Nephron (organoid): Measurements from ENCODE around the gene HPCAL1.

Experiments used
- H3K27ac Mint-ChIP-seq, 3 experiments: 2 replicates each; pipeline ENCODE4 v1.8.0; 2020; ENCODE audit warnings: mixed read lengths in 3 of 3, mild to moderate bottlenecking in 2 of 3, moderate library complexity in 1 of 3
- H3K27me3 Mint-ChIP-seq: 2 replicates; pipeline ENCODE4 v1.8.0; 2021; ENCODE audit warnings: low read depth, mild to moderate bottlenecking, moderate library complexity, mixed read lengths
- H3K36me3 Mint-ChIP-seq: 2 replicates; pipeline ENCODE4 v1.8.0; 2020; ENCODE audit warnings: low read depth, mixed read lengths
- H3K4me1 Mint-ChIP-seq: 2 replicates; pipeline ENCODE4 v1.8.0; 2020; ENCODE audit warnings: mixed read lengths
- H3K4me3 Mint-ChIP-seq, 3 experiments: 2 replicates each; pipeline ENCODE4 v1.8.0; 2020; ENCODE audit warnings: mild to moderate bottlenecking in 3 of 3, mixed read lengths in 3 of 3, moderate library complexity in 2 of 3
- H3K9me3 Mint-ChIP-seq: 2 replicates; pipeline ENCODE4 v1.8.0; 2020; ENCODE audit warnings: mixed read lengths
- TF ChIP-seq, protein P1 (sequence below), 3 experiments: fragments of 200-600 bp; sonication (generic); IDR thresholded peaks; one replicate each; pipeline ENCODE4 v1.5.0; 2021; ENCODE audit warnings: antibody characterized with exemption in 3 of 3; ENCODE audit not compliant: unreplicated experiment in 3 of 3

The HPCAL1 gene

GRCh38 chr2:10337449-10338269, 35.0 kb downstream of the HPCAL1 start:
- Mint-ChIP-seq H3K27me3 (peaks cover 22% of the 10 kb centered on the region), H3K27ac (no peak overlapping the region), H3K4me1 (peaks cover 23% of the 10 kb centered on the region), H3K9me3 (no peaks in the 10 kb centered on the region), H3K36me3 (peaks cover 7% of the 10 kb centered on the region), H3K4me3 (no peak overlapping the region)
- TF ChIP-seq, protein P1, sequence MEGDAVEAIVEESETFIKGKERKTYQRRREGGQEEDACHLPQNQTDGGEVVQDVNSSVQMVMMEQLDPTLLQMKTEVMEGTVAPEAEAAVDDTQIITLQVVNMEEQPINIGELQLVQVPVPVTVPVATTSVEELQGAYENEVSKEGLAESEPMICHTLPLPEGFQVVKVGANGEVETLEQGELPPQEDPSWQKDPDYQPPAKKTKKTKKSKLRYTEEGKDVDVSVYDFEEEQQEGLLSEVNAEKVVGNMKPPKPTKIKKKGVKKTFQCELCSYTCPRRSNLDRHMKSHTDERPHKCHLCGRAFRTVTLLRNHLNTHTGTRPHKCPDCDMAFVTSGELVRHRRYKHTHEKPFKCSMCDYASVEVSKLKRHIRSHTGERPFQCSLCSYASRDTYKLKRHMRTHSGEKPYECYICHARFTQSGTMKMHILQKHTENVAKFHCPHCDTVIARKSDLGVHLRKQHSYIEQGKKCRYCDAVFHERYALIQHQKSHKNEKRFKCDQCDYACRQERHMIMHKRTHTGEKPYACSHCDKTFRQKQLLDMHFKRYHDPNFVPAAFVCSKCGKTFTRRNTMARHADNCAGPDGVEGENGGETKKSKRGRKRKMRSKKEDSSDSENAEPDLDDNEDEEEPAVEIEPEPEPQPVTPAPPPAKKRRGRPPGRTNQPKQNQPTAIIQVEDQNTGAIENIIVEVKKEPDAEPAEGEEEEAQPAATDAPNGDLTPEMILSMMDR (IDR thresholded peaks at IDR 0.05; ENCODE audit: unreplicated experiment in 3 of 3) = no peak

DNA sequence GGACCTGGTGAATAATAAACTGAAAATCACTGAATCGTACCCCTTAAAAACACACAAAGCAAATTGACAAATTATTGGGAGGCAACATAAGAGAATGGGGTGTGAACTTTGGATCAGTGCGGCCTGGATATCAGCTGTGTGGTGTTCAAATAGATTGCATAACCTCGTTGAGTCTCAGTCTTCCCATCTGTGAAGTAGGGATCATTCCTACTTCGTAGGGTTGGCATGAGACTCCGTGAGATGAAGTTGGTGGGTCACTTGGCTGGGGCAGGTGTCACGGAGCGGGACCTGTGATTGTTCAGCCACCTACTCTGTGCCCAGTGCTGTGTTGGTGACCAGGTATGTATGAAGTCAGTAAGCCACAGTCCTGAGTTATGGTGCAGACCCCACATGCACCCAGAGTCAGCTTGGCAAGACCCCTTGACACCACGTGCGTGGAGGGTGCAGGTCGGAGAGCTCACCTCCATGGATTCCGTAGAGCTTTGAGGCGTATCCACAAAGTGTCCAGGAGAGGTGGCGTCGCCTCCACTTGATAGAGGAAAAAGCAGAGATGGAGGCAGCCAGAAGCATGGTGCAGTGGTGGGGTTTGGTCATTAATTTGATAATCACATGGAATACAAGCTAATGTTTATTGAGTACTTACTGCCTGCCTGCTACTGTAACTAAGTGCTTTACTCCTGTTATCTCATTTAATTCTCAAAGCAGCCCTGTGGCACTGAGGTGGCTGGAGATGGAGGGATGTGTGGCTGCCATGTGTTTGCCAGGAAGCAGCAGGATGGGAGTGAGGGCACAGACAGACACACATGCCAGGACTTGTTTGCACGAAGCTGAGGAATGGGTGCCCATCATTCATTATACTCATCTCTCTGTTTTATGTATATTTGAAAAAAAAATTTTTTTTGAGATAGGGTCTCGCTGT, 35.8 kb downstream of the HPCAL1 start:
- Mint-ChIP-seq H3K4me3 (no peak overlapping the region), H3K36me3 (peaks cover 7% of the 10 kb centered on the region), H3K27me3 (peaks cover 25% of the 10 kb centered on the region), H3K4me1 (peaks cover 17% of the 10 kb centered on the region), H3K9me3 (no peaks in the 10 kb centered on the region), H3K27ac (no peak overlapping the region)
- TF ChIP-seq, protein P1 (IDR thresholded peaks at IDR 0.05; ENCODE audit: unreplicated experiment in 3 of 3) = no peak

DNA sequence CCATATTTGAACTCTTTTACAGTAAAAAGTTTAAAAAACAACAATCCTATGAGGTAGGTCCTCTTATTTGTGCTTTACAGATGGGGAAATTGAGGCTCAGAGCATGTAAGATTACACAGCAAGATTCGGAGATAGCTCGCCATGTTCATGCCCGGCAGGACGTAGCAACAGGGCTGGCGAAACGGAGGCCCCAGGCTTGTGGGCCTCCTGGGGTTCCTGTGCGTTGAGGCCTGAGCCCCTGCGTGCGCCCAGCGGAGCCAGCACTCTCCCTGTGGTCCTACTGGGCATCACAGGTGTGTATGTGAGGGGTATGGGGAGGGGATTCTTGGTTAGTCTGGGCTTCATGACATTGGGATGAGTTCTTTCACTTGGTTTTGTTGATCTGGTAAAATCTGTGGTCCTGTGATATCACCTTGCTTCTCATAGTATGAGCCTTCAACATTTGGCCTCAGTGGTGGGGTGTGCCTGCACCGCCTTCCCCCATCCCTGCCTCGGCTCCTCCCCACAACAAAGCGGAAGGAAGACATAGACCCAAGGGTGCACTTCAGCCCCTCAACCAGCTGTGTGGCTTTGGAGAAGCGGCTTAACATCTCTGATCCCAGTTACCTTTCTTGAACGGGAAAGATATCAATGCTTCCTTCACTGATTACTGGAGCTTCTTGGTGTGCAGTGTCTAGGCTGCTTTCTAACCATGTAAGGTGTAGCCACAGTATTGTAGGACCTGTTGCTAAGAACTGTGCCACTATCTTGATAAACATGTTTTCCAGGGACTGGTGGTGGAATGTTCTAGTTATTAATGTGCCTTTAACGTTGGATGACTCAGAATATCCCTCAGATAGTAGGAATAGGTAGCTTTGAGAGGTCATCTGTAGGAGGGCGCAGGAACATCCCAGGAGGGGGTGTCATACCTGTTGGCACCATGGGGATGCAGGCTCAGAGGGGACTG, 37.2 kb downstream of the HPCAL1 start:
- no peaks in the 10 kb centered on the region for H3K9me3 Mint-ChIP-seq
- H3K4me1 Mint-ChIP-seq = peaks cover 26% of the 10 kb centered on the region
- TF ChIP-seq, protein P1 (IDR thresholded peaks at IDR 0.05; ENCODE audit: unreplicated experiment in 3 of 3) = no peak
- H3K4me3 Mint-ChIP-seq = no peak overlapping the region
- H3K36me3 Mint-ChIP-seq = peaks cover 7% of the 10 kb centered on the region
- H3K27me3 Mint-ChIP-seq = peaks cover 26% of the 10 kb centered on the region
- no peak overlapping the region for H3K27ac Mint-ChIP-seq

DNA sequence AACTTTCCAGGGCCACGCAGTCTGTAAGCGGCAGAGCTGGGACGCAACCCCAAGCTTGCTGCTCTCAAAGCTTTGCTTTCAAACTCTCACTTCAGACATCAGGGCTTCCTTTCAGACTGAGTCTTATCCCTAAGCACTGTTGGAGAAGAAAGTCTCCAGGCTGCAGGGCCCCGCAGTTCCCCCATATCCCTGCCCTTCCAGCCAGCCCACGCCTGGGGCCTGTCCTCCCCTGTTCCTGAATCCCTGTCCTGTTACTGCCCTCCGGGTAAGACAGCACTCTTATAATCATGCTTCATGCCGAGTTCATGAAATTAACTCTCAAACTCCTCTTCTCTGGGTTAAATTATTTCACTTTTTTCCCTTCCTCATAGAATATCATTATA, 37.9 kb downstream of the HPCAL1 start:
- peaks cover 5% of the 10 kb centered on the region for H3K36me3 Mint-ChIP-seq
- peak overlapping the region in 1 of 3 experiments; percentile 16 for H3K27ac Mint-ChIP-seq

DNA sequence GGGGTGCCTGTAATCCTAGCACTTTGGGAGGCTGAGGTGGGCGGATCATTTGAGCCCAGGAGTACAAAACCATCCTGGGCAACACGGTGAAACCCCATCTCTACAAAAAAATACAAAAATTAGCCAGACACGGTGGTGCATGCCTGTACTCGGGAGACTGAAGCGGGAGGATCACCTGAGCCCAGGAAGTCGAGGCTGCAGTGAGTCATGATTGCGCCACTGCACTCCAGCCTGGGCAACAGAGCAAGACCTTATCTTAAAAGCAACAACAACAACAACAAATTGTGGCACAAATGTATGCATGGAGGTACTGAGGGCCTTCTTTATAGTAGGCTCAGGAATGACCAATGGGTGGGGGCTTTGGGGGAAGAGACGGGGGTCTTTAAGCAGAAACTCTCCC, 38.5 kb downstream of the HPCAL1 start:
- Mint-ChIP-seq H3K4me3 (no peak overlapping the region), H3K27me3 (peaks cover 26% of the 10 kb centered on the region), H3K36me3 (no peaks in the 10 kb centered on the region), H3K27ac (peak overlapping the region in 1 of 3 experiments; percentile 16), H3K4me1 (peaks cover 28% of the 10 kb centered on the region), H3K9me3 (no peaks in the 10 kb centered on the region)
- TF ChIP-seq, protein P1 (IDR thresholded peaks at IDR 0.05; ENCODE audit: unreplicated experiment in 3 of 3) = no peak

More for the DNA sequence above, 37.9 kb downstream of the HPCAL1 start:
- H3K27me3 Mint-ChIP-seq = peaks cover 23% of the 10 kb centered on the region
- H3K4me3 Mint-ChIP-seq = no peak overlapping the region
- TF ChIP-seq, protein P1 (IDR thresholded peaks at IDR 0.05; ENCODE audit: unreplicated experiment in 3 of 3) = no peak
- no peaks in the 10 kb centered on the region for H3K9me3 Mint-ChIP-seq
- peaks cover 28% of the 10 kb centered on the region for H3K4me1 Mint-ChIP-seq
